ENCODE measurements around the gene CLEC18A. TPM values are rescaled to one million over a fixed set of nuclear protein-coding genes. Genes with fewer than 3 reads are reported as not detected.

The CLEC18A gene
- total RNA-seq, 1 experiment from 2014 or later, result 1.6 TPM

GRCh38 chr16:69939821-69940585 is 11.1 kb upstream of the CLEC18A start:
- H4K20me1 ChIP-seq (ENCODE audit: control insufficient read depth, insufficient read depth, insufficient read length), result no peaks in the 10 kb centered on the region
- H4K8ac ChIP-seq (replicated peaks; ENCODE audit: insufficient read length, low read depth, low read length), result no peak overlapping the region
- Mint-ChIP-seq H3K27ac (peak overlapping the region in 1 of 3 experiments; percentile 62; a peak in 2 of 7 replicates), H3K4me3 (no peak overlapping the region), H3K9me3 (no peaks in the 10 kb centered on the region; a peak in 1 of 5 replicates), H3K36me3 (ENCODE audit: insufficient read depth in 1 of 3, low read depth in 3 of 3) (peaks cover 11 to 36% (median 26%) of the 10 kb centered on the region in 3 experiments; a peak in 6 of 7 replicates), H3K4me1 (peaks cover 14 to 17% of the 10 kb centered on the region in 2 experiments), H3K27me3 (ENCODE audit: low read depth) (no peaks in the 10 kb centered on the region)
- no peak overlapping the region for H2AK5ac ChIP-seq (ENCODE audit: insufficient read length, low read length)
- H3T11ph ChIP-seq (ENCODE audit: low read length), result no peak overlapping the region
- H4K5ac ChIP-seq (ENCODE audit: insufficient read length, low read depth, low read length), result no peak overlapping the region
- H2BK12ac ChIP-seq (ENCODE audit: insufficient read length, low read depth, low read length), result no peak overlapping the region
- no peaks in the 10 kb centered on the region for H3K23me2 ChIP-seq (ENCODE audit: insufficient read length, low read depth, low read length, poor library complexity, severe bottlenecking)
- no peak for DNase-seq
- no peak overlapping the region for H3K4ac ChIP-seq (ENCODE audit: low read depth, low read length)
- no peak overlapping the region for H4K91ac ChIP-seq (ENCODE audit: insufficient read length, low read depth, low read length)
- H3K9ac ChIP-seq (ENCODE audit: extremely low read depth, insufficient read length, low read length), result no peak overlapping the region
- H2BK20ac ChIP-seq (ENCODE audit: low read depth, low read length, poor library complexity, severe bottlenecking), result no peak overlapping the region
- H3K9me3 ChIP-seq (ENCODE audit: control insufficient read depth, low read depth, low read length), result no peaks in the 10 kb centered on the region
- H2BK15ac ChIP-seq (ENCODE audit: low read depth, low read length), result no peak overlapping the region
- no peak overlapping the region for H3K23ac ChIP-seq (ENCODE audit: insufficient read length, low read depth, low read length)
- H3K4me1 ChIP-seq (ENCODE audit: insufficient read depth, low read length), result no peaks in the 10 kb centered on the region; the same call in 1 of the 2 replicates
- no peaks in the 10 kb centered on the region for H3K27me3 ChIP-seq (ENCODE audit: insufficient read depth, low read length)
- H3K14ac ChIP-seq (ENCODE audit: insufficient read depth, low read length), result no peak overlapping the region
- no CpG with 5 or more reads among the region's 26 CpGs for WGBS (ENCODE audit: extremely low coverage, insufficient read length, low lambda C conversion rate)
- H3K79me1 ChIP-seq (ENCODE audit: insufficient read depth, low read depth, low read length, poor library complexity, severe bottlenecking), result no peaks in the 10 kb centered on the region
- no peak overlapping the region for H3K27ac ChIP-seq (ENCODE audit: insufficient read length, low read depth, low read length)
- H3K18ac ChIP-seq (ENCODE audit: insufficient read length, low read depth, low read length), result no peak overlapping the region
- no peak overlapping the region for H3K4me2 ChIP-seq (ENCODE audit: insufficient read depth, insufficient read length, low read length)
- no peak overlapping the region for H2AFZ ChIP-seq (ENCODE audit: low read length)
- no peak overlapping the region for H2BK5ac ChIP-seq (ENCODE audit: insufficient read length, low read length)
- TF ChIP-seq CTCF (conservative IDR thresholded peaks at IDR 0.05), result no peak
- no peak overlapping the region for H2BK120ac ChIP-seq (ENCODE audit: low read depth, low read length, poor library complexity, severe bottlenecking)
- H3K79me2 ChIP-seq (ENCODE audit: insufficient read depth, low read length), result no peaks in the 10 kb centered on the region
- no peak overlapping the region for H3K56ac ChIP-seq (ENCODE audit: insufficient read length, low read depth, low read length)
